GM23338 (cell line): ENCODE measurements around the gene CPLX3. TPM values are rescaled to one million over a fixed set of nuclear protein-coding genes. Genes with fewer than 3 reads are reported as not detected.
A peak's percentile ranks its signal among the peaks of the same experiment; 100 is the strongest.

Experiments used
- ATAC-seq: fragments of 200-7000 bp; cut with Tn5 transposase; 3 replicates; pipeline ENCODE4 v1.9.1; 2020
- DNase-seq: peaks from one replicate; pipeline ENCODE4 v3.0.0-alpha.2; 2015; ENCODE audit warnings: low spot score
- H2AFZ ChIP-seq: fragments of 200-600 bp; sonication (generic); 2 replicates; pipeline ENCODE4 v1.8.0; 2016; ENCODE audit warnings: antibody characterized with exemption, mild to moderate bottlenecking, moderate library complexity
- H3F3A ChIP-seq: fragments of 200-600 bp; sonication (generic); replicated peaks from 2 replicates; pipeline ENCODE4 v1.8.0; 2017; ENCODE audit warnings: antibody characterized with exemption, mixed run types, low read depth
- H3K27ac ChIP-seq: fragments of 200-600 bp; sonication (generic); 2 replicates; pipeline ENCODE4 v1.6.1; 2016; ENCODE audit warnings: low read depth
- H3K27me3 ChIP-seq: fragments of 200-600 bp; sonication (generic); 2 replicates; pipeline ENCODE4 v1.8.0; 2016; ENCODE audit warnings: mild to moderate bottlenecking, mixed run types, moderate library complexity; ENCODE audit not compliant: insufficient read depth
- H3K36me3 ChIP-seq: fragments of 200-600 bp; sonication (generic); 2 replicates; pipeline ENCODE4 v1.8.0; 2016; ENCODE audit warnings: mild to moderate bottlenecking; ENCODE audit not compliant: insufficient read depth
- H3K4me1 ChIP-seq: fragments of 200-600 bp; sonication (generic); 2 replicates; pipeline ENCODE4 v1.8.0; 2016; ENCODE audit warnings: mild to moderate bottlenecking, moderate library complexity; ENCODE audit not compliant: insufficient read depth
- H3K4me2 ChIP-seq: fragments of 200-600 bp; sonication (generic); 2 replicates; pipeline ENCODE4 v1.7.1; 2017; ENCODE audit warnings: mixed run types
- H3K4me3 ChIP-seq: fragments of 200-600 bp; sonication (generic); 2 replicates; pipeline ENCODE4 v1.6.1; 2016; ENCODE audit warnings: mixed run types
- H3K79me2 ChIP-seq: fragments of 200-600 bp; sonication (generic); replicated peaks from 2 replicates; pipeline ENCODE4 v1.8.0; 2017; ENCODE audit warnings: mild to moderate bottlenecking; ENCODE audit not compliant: insufficient read depth
- H3K9me2 ChIP-seq: fragments of 200-600 bp; sonication (generic); 2 replicates; pipeline ENCODE4 v1.8.0; 2017; ENCODE audit not compliant: insufficient read depth
- H4K20me1 ChIP-seq: fragments of 200-600 bp; sonication (generic); replicated peaks from 2 replicates; pipeline ENCODE4 v1.8.0; 2017; ENCODE audit warnings: mild to moderate bottlenecking; ENCODE audit not compliant: insufficient read depth
- H3K27ac Mint-ChIP-seq: 2 replicates; pipeline ENCODE4 v1.8.0; 2020; ENCODE audit warnings: inconsistent platforms, mild to moderate bottlenecking, moderate library complexity, mixed read lengths
- H3K27me3 Mint-ChIP-seq: 3 replicates; pipeline ENCODE4 v1.8.0; 2022; ENCODE audit warnings: low read depth, mild to moderate bottlenecking, moderate library complexity, mixed read lengths, inconsistent platforms; ENCODE audit not compliant: insufficient read depth, poor library complexity
- H3K36me3 Mint-ChIP-seq: 3 replicates; pipeline ENCODE4 v1.8.0; 2021; ENCODE audit warnings: low read depth, mild to moderate bottlenecking, inconsistent platforms, moderate library complexity, mixed read lengths
- H3K4me1 Mint-ChIP-seq: 3 replicates; pipeline ENCODE4 v1.8.0; 2020; ENCODE audit warnings: mild to moderate bottlenecking, inconsistent platforms, mixed read lengths
- H3K4me3 Mint-ChIP-seq: 3 replicates; pipeline ENCODE4 v1.8.0; 2021; ENCODE audit warnings: moderate library complexity, mild to moderate bottlenecking, inconsistent platforms, mixed read lengths
- H3K9me3 Mint-ChIP-seq: 3 replicates; pipeline ENCODE4 v1.8.0; 2020; ENCODE audit warnings: moderate library complexity, mild to moderate bottlenecking, inconsistent platforms, mixed read lengths
- CREB1 ChIP-seq: fragments of 250-450 bp; sonication (Bioruptor Pico); IDR thresholded peaks from 2 replicates; pipeline ENCODE4 v1.5.0; 2020; ENCODE audit warnings: low read depth, mild to moderate bottlenecking, moderate library complexity
- CTCF ChIP-seq, 2 experiments: fragments of 200-600 bp in 1 of 2; sonication (generic) in 1 of 2; conservative IDR thresholded peaks; 2 replicates each; pipeline versions ENCODE4 v1.5.1 to v1.6.1; 2016 to 2017; ENCODE audit warnings: antibody characterized with exemption in 2 of 2, low read depth in 2 of 2, mild to moderate bottlenecking in 2 of 2, moderate library complexity in 1 of 2
- ETS1 ChIP-seq: IDR thresholded peaks from 2 replicates; pipeline ENCODE4 v1.6.1; 2016; ENCODE audit warnings: antibody characterized with exemption
- EZH2 ChIP-seq: fragments of 200-600 bp; sonication (generic); IDR thresholded peaks from one replicate; pipeline ENCODE4 v1.8.0; 2017; ENCODE audit warnings: antibody characterized with exemption, mild to moderate bottlenecking, low read depth; ENCODE audit not compliant: unreplicated experiment
- EZH2phosphoT487 ChIP-seq: fragments of 200-600 bp; sonication (generic); IDR thresholded peaks from one replicate; pipeline ENCODE4 v1.8.1; 2018; ENCODE audit warnings: antibody characterized with exemption; ENCODE audit not compliant: unreplicated experiment
- JUNB ChIP-seq: IDR thresholded peaks from one replicate; pipeline ENCODE4 v1.6.1; 2016; ENCODE audit warnings: antibody characterized with exemption; ENCODE audit not compliant: unreplicated experiment
- NANOG ChIP-seq: IDR thresholded peaks from 2 replicates; pipeline ENCODE4 v1.6.1; 2016; ENCODE audit warnings: antibody characterized with exemption, borderline replicate concordance
- POLR2AphosphoS5 ChIP-seq: IDR thresholded peaks from 2 replicates; pipeline ENCODE4 v1.6.1; 2016; ENCODE audit warnings: antibody characterized with exemption, low read depth
- REST ChIP-seq: IDR thresholded peaks from one replicate; pipeline ENCODE4 v1.6.1; 2018; ENCODE audit warnings: antibody characterized with exemption; ENCODE audit not compliant: unreplicated experiment
- STAT1 ChIP-seq: IDR thresholded peaks from one replicate; pipeline ENCODE4 v1.6.1; 2016; ENCODE audit warnings: antibody characterized with exemption; ENCODE audit not compliant: unreplicated experiment
- ZNF114 ChIP-seq: fragments of 250-450 bp; sonication (Bioruptor Pico); IDR thresholded peaks from 2 replicates; pipeline ENCODE4 v1.5.0; 2020; ENCODE audit warnings: mild to moderate bottlenecking, moderate library complexity
- ZNF331 ChIP-seq: fragments of 250-450 bp; sonication (Bioruptor Pico); IDR thresholded peaks from 2 replicates; pipeline ENCODE4 v1.5.0; 2020; ENCODE audit warnings: low read depth, mild to moderate bottlenecking, moderate library complexity
- ZNF462 ChIP-seq: fragments of 250-450 bp; sonication (Bioruptor Pico); IDR thresholded peaks from 2 replicates; pipeline ENCODE4 v1.5.0; 2020; ENCODE audit warnings: mild to moderate bottlenecking, moderate library complexity
- polyA plus RNA-seq: library from polyadenylated mRNA; unstranded; fragments of >200 nt; fragmentation: Nextera tagmentation; extraction: Ambion mirVana; gene quantifications from 2 replicates; pipeline ENCODE4 v1.2.1, GENCODE V29; 2016
- total RNA-seq: library from RNA; depleted of rRNA; stranded (reverse); fragments of >200 nt; shearing (Covaris generic); gene quantifications from 2 replicates; pipeline ENCODE4 v1.2.3, GENCODE V29; 2014

Gene CPLX3
- total and polyA plus RNA-seq, 2 experiments from 2014 or later: 0.66 TPM; not detected in 1

GRCh38 chr15:74782259-74783071 lies 44.0 kb upstream of the CPLX3 start:
- H3K79me2 ChIP-seq: peaks cover 5% of the 10 kb centered on the region
- TF ChIP-seq CTCF (conservative IDR thresholded peaks at IDR 0.05; ENCODE audit: low read depth in 2 of 2) (no peak), ZNF114 (no peak), POLR2AphosphoS5 (no peak; the same call in 1 of the 2 replicates), CREB1 (CRISPR knock-in tag) (no peak), NANOG (no peak), ETS1 (no peak), JUNB (no peak), STAT1 (no peak), EZH2phosphoT487 (no peak), ZNF462 (CRISPR knock-in tag) (no peak), ZNF331 (CRISPR knock-in tag) (no peak), REST (no peak), EZH2 (no peak)
- ATAC-seq (peak; percentile 11), DNase-seq (peak; percentile 58)
- H3K4me1 Mint-ChIP-seq: peaks cover 35% of the 10 kb centered on the region
- H3K4me3 Mint-ChIP-seq: peak overlapping the region; percentile 82
- H3K9me3 Mint-ChIP-seq: no peaks in the 10 kb centered on the region
- no peaks in the 10 kb centered on the region for H3F3A ChIP-seq
- no peak overlapping the region for H3K27ac Mint-ChIP-seq
- H3K27me3 ChIP-seq: peaks cover 19% of the 10 kb centered on the region
- peaks cover 13% of the 10 kb centered on the region for H3K4me1 ChIP-seq
- H3K9me2 ChIP-seq: no peaks in the 10 kb centered on the region
- H2AFZ ChIP-seq: 0 out of 2 replicates have a peak overlapping the region, but pooled peaks have one; percentile 63
- peaks cover 23% of the 10 kb centered on the region for H3K27me3 Mint-ChIP-seq
- H3K36me3 ChIP-seq: no peaks in the 10 kb centered on the region
- H3K4me3 ChIP-seq: peak overlapping the region; percentile 79
- peaks cover 22% of the 10 kb centered on the region for H4K20me1 ChIP-seq
- H3K4me2 ChIP-seq: peak overlapping the region; percentile 96
- no peaks in the 10 kb centered on the region for H3K36me3 Mint-ChIP-seq
- H3K27ac ChIP-seq: no peak overlapping the region
